HG03460 (cell line): ENCODE measurements around the gene ELP4.
A peak's percentile ranks its signal among the peaks of the same experiment; 100 is the strongest.
"Not testable (repeated sequence)": the region's sequence is repeated elsewhere in the genome, so short reads cannot be mapped to it uniquely, and the experiment has no call there.

Experiments
- ATAC-seq: cut with Tn5 transposase; IDR thresholded peaks from one replicate; pipeline ENCODE4 v1.9.1; 2021; ENCODE audit not compliant: unreplicated experiment

Gene ELP4, protein sequence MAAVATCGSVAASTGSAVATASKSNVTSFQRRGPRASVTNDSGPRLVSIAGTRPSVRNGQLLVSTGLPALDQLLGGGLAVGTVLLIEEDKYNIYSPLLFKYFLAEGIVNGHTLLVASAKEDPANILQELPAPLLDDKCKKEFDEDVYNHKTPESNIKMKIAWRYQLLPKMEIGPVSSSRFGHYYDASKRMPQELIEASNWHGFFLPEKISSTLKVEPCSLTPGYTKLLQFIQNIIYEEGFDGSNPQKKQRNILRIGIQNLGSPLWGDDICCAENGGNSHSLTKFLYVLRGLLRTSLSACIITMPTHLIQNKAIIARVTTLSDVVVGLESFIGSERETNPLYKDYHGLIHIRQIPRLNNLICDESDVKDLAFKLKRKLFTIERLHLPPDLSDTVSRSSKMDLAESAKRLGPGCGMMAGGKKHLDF

DNA sequence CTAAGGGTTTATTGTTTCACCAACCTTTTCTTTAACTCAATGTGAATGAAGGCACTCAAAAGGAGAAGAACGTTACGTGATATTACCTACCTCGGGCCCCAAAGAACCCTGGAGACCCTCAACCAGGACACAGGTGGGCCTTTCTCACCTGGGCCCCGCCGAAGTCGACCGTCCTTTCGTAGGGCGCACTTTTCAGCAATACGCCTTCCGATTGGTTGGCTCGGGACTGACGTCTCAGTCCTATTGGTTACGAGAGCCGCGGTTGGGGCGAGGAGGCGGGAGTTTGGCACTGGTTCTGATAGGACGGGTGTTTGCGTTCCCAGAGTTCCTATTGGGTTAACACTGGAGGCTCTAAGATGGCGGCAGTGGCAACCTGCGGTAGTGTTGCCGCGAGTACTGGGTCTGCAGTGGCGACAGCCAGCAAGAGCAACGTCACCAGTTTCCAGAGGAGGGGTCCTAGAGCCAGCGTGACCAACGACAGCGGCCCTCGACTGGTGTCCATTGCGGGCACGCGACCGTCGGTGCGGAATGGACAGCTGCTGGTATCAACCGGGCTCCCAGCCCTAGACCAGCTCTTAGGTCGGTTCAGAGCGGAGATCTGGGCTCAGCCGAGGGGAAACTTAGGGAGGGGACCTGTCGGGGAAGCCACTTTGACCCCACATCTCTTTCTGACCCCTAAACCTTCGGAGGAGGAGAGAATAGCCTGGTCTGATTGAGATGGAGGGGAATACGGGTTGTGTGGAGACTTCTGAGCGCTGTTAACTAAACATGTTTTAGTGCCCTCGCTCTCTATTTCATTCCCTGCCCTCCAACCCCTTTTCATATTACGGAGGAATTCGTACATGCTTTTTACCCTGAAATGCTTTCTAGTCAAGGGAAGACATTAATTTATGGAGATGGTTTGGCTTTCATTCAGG is at the start of gene ELP4, which contains the start of gene IMMP1L:
Gene ELP4 (plus strand): TSS at position 339 of the 917 bp plus-strand sequence. CDS start 18 bp downstream, at position 357.
Gene IMMP1L (minus strand): TSS at position 194 of the 917 bp plus-strand sequence. CDS start 46,346 bp downstream, outside the sequence.
- peak; percentile 100 for ATAC-seq

DNA sequence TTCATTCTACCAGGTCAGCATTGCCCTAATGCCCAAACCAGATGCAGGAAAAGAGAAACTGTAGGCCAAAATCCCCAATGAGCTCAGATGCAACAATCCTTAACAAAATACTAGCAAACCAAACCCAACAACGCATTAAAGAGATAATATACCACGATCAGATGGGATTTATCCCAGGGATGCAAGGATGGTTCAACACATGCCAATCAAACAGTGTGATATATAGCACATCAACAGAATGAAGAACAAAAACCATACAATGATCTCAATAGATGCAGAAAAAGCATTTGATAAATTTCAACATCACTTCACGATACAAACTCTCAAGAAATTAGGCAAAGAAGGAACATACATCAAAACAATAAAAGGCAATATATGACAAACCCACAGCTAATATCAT is 45.1 kb upstream of the ELP4 start:
- ATAC-seq, result no peak

DNA sequence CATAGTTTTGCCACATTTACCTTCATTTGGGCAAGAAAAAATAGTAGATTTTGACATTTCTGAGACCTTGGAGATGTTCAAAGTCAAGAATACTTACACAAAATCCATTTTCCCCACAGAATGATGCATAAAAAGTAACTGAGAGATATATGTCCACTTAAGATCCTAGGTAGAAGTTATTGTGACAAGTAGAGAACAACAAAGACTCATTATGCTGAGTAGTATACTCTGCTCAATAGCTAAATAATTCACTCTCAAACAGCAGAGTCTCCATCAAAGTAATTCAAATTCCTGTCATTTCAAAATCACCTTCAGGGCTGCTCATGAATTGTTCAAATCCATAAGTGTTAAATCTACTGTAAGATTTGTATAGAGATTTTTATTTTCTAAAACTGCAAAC is 35.5 kb upstream of the ELP4 start:
- no peak for ATAC-seq

DNA sequence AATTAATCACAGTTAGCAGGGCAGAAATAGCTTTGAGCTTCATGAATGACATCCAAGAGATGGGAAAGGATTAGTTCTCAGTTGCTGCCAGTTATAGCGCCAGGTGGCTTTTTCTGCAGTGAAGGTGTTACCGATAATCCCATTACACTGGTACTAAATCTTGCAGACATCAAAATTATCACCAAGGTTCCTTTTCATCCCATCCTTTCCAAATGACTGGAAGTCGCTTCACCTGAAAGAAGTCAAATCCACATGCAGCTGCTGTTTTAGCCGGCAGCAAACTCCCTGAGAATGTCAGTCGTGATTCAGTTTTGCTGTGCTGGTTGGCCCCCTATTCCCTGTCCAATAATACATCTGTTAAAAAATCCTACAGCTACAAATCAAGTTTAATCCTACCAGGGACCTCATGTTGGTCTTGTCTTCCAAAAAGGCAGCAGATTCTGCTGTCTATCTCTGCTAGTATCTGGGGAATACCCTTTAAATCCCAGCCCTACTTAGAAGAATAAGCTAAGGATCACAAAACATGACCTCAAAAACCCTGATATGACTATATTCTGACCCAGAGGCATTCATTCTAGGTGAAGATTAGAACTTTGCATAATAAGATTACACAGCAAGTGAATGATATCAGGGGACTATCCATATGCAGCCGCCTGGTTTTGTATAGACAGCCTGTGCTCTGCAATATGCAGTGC is 31.9 kb upstream of the ELP4 start:
- ATAC-seq, result no peak

DNA sequence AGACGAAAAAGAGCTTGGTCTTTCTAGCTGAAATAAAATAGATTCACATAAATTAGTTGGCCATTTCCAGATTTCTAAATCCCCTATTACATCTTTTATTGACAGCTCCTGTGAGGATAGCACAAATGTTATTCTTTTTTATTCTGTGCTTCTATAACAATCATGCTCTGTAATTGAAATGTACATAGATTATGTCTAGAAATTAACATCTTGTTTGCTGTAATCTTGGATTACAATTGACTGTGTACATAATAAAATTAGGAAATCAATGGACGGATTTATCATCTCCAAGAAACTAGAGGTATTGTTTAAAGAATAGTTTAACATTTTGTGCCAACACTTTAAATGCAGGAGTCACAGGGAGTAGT is 31.4 kb upstream of the ELP4 start:
- no peak for ATAC-seq

DNA sequence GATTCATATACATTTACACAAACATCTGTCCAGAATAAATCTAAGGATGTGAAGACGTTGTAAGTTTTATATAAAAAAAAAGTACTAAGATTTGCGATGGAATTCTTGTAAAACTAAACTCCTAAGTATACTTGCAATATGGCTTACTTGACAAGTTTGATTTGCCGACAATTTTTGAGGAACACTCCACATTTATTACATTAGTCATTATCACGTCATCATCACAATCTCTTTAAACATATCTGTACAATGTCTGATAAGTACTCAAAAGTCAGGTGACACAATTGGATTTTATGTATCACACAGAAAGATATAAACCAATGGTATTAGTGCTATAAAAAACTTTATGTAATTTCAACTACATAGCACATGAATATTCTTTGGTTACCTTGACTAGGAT is 30.5 kb upstream of the ELP4 start:
- ATAC-seq, result no peak

DNA sequence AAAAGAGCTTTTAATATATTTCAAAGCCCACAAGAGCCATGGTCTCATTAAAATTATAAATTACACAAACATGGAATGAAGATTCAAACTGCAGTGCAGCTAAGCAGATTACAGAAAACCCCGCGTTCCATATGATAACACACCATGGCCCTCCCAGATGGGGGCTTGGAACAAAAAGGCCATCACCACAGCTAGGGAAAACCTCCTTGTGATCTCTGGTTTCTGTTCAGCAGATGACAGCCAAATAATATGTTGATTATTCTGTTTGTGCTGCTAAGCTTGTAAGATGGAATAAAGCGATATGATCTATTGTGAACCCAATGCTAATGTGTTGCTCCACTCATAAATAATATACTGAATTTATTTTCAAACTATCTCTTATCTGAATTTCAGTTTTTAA is 28.6 kb upstream of the ELP4 start:
- ATAC-seq, result no peak

DNA sequence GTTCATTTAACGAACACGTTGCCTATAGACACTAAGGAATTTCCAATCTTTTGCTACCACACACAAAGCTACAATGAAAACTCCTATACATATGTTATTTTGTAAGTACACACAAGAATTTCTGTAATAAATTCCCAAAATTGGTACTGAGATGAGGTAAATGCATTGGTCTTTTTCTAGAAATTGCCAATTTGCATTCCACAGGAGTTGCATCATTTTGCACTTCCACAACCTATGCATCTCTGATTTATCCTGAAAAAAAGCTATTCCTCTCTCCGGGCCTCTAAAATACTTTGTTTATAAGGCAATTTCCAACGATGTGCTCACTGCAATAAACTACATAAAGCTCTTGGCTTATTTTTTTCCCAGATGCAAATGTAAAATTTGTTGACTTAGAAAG is 25.1 kb upstream of the ELP4 start:
- ATAC-seq, result no peak

DNA sequence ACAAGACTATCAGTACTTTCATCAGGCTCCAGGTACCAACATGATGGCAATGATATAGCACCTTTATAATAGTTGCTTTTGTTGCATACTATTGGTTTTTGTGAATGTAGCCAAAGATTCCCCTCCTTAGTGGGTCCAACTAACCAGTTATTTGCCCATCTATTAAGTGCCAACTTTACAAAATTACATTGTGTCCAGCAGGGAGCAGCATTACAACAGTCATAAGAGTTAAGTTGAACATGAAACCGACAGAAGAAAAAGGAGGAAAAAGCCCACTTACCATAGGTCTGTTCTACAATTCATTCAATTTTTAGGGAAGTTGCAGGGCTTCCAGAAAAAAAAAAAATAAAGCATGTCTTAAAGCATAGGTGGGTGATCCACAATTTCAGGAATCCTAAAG is 21.7 kb upstream of the ELP4 start:
- no peak for ATAC-seq

DNA sequence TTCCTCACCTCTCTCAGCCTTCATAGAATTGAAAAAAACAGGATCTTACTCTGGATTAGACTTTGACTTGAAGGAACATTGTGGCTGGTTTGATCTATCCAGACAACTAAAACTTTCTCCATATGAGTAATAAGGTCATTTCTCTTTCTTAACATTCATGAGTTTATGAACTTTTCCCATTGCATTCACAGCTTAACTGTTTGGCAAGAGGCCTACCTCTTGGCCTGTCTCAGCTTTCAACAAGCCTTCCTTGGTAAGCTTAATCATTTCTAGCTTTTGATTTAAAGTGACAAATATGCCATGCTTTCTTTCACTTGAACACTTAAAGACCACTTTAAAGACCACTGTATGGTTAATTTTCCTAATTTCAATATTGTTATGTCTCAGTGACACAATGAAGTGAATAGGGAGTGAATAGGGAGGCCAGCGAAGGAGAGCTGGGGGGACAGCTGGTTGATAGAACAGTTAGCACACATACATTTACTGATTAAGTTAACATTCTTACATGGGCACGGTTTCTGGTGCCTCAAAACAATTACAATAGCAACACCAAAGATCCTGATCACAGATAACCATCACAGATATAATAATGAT is 17.1 kb upstream of the ELP4 start:
- ATAC-seq, result no peak

DNA sequence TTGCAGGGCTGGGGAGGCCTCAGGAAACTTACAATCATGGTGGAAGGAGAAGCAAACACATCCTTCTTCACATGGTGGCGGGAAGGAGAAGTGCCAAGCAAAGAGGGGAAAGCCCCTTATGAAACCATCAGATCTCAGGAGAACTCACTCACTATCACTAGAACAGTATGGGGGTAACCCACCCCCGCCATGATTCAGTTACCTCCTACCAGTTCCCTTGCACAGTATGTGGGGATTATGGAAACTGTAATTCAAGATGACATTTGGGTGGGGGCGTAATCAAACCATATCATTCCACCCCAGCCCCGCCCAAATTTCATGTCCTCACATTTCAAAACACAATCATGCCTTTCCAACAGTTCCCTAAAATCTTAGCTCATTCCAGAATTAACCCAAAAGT is 16.3 kb upstream of the ELP4 start:
- no peak for ATAC-seq

DNA sequence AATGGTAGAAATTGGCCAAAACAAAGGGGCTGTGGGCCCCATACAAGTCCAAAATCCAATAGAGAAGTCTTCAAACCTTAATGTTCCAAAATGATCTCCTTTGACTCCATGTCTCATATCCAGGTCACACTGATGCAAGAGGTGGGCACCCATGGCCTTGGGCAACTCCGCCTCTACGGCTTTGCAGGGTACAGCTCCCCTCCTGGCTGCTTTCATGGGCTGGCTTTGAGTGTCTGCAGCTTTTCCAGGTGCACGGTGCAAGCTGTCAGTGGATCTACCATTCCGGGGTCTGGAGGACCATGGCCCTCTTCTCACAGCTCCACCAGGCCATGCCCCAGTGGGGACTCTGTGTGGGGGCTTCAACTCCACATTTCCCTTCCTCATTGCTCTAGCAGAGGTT is 15.8 kb upstream of the ELP4 start:
- ATAC-seq, result not testable (repeated sequence)

DNA sequence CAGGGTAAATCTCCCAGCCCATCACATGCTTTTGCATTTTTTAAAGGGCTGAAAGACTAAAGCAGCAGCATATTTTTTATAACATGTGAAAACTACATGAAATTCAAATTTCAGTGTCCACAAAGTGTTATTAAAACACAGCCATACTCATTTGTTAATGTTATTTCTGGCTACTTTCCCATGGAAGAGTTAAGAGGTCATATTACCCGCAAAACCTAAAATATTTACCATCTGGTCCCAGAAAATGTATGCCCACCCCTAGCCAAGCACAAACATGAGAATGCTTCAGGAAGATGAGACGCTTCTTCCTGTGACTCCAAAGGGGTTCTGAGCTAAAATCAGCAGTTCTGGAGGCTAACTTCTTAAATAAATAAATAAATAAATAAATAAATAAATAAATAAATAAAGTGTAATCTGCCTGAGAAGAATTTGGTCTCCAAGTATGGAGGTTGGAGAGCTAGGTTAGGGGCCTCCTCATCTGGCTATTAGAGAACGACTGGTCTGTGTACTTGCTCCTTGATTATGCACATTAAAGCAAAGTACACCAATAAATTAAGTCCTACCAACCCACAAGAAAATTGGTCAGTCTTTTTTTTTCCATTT is 9.9 kb upstream of the ELP4 start:
- no peak for ATAC-seq

DNA sequence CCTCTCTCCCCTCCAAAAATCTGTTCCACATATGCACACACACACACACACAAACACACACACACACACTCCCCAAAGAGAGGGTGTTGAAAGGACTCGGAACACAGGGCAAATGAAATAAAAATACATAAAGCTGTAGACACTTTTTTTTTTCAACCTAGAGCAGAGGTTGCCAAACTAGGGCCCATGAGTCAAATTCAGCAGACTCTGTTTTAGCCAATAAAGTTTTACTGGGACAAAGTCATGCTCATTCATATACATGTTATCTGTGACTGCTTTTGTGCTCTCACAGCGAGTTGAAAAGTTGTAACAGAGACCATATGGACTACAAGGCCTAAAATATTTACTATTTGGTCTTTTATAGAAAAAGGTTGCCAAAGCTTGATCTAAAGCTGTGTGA is 9.0 kb upstream of the ELP4 start:
- no peak for ATAC-seq

DNA sequence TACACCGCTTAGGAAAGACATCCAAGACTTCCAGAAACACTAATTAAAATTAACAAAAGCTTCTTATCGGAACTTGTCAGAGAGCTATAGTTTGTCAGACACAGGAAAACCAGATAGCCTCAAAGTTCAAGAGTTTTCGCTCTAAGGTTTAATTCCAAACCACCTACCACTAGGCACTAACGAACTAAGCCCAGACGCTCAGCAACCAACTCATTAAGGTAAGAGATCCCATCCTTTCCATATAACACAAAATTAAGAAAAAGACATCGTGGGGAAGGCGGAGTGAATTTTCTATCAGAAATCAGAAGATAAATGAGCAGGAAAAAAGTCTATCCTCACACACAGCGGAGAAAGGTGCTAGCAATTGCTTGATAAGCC is 527 bp upstream of the ELP4 start:
- peak; percentile 2 for ATAC-seq

DNA sequence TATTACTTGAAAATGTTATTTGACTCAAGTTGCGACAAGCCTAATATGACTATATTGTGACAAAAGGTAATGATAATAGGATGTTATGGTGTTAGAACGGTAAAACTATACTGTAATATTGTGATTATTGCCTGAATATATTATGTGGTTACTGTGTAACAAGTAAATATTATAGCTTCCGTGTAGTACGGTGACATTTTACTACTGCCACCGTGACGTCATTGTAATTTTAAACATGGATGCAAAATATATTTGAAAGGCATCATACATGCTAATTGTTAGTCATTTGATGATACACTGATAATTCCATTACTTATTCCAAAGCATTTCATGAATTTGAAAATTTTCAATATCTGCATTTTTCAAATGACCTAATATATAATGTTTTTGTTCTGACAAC is 2.5 kb downstream of the ELP4 start:
- ATAC-seq, result no peak

DNA sequence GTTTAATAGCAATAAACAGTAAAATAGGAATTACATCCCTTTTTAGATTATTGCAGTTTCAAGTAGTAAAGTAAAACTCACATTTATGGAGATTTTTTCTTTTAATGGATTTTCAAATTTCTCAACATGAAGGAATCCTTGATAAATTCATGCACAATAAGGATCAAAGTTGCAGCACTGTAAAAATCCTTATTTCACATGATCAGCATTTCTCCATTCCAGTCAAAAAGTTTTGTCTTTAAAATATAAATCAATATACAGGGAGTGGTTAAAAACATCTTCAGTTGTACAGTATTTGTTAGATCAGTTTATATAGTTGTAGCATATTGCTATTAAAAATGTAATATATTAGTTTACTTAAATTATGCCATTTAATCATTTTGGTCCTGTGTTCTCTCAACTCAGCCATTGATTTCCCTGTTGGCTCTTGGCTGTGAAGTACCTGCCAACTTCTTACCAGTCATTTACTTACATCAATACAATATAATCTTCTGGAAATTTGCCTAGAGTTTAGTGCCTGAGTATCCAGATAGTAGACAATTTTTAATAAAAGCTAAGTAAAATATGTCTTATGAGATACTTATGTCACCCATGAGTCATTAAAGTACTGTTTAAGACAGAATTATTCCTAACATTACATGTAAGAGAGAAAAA is 12.1 kb downstream of the ELP4 start:
- no peak for ATAC-seq

DNA sequence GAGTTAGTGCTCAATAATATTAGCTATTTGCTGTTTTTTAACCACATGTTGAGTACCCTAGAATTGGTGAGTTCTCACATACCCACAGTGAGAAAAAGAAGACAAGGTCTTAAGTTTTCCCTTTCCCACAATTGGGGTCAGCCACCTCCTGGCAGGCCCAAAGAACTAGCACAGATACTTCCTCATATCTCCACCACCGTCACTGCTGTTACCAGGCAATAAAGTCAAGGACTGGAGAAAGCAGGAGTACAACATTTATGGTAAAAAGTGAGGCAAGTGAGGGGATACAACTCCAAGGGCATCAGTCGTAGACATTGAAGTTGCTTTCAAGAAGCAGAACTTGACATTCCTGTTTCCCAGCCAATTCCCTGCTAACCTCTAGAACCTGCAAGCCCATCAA is 19.6 kb downstream of the ELP4 start:
- no peak for ATAC-seq

DNA sequence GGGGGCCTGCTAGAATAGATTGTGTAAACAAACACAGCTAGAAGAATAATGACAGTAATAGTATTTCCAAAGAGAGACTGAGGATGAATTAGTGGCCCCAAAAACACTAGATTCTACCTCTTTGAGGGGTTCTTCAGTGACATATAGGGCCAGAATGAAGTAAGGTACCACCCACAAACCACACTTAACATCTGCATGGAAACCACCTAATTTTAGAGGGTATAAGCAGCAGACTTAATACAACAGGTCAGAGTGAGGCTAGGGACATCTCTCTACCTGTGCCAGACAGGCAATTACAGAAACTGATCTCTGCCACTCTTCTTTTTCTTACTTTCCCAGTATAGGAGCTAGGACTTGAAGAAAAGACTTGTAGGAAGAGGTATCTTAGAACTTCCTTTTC is 20.1 kb downstream of the ELP4 start:
- ATAC-seq, result no peak

DNA sequence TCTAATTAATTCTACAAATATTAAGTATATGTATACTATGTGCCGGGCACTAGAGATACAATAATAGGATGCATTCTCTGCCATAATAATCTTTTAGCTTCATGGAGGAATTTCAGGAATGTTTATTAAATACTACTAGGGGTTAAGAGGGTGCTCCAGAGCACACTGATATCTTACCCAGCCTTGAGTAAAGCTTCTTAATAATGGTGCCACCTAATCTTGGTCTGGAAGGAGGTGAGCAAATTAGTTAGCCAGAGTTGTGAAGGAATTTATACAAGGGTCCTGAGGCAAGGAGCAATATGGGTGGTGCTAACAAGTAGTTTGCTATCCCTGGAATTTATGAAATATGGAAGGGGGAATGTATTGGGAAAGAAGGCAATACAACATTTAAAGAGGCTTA is 21.7 kb downstream of the ELP4 start:
- no peak for ATAC-seq
